Astrocyte of the hippocampus (primary cell): ENCODE measurements around the gene GRAMD4.

ENCODE experiments used
- DNase-seq: peaks from one replicate; pipeline ENCODE4 v3.0.0; 2011; ENCODE audit warnings: low read depth, low spot score

GRAMD4 gene

DNA sequence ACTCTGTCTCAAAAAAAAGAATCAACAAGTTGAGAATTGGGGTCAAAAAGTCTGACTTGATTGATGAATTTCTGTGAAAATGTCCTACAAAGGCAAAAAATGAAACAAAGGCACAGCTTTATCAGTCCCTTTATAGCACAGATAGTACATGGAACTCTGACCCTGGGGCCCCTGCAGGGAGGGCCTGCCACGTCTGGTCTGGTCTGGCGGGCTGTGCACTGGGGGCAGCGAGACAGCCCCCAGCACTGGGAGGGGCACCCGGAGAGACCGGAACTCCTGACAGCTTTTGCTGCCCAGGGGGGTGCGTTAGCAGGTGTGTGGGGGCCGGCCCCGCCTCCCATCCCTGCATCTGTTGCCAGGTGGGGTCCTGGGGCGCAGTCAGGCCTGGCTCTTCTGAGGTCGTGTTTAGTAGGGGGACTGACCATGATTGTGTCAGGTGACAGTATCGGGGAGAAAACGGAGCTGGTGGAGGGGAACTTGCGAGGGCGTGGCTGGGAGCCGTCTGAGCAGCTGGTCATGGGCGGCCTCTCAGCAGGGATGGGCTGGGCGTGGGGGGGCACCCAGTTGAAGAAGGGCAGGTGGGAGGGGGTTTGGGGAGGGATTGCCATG is 51.7 kb downstream of the GRAMD4 start:
- DNase-seq: no peak

DNA sequence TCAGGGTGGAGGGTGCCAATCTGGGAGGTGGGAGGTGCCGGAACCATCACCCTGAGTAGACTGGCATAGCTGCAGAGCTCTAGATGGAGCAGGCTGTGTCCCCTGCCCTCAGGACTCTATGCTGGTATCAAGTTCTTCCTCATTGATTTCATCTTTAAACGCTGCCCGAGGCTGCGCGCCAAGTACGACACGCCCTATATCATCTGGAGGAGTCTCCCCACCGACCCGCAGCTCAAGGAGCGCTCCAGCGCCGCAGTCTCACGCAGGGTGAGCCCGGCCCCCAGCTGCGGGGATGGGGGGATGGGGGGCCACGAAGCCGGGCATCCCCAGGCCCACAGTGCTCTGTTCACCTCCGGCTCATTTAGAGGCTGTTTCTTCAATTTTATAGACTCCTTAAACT is 52.5 kb downstream of the GRAMD4 start:
- DNase-seq: no peak

DNA sequence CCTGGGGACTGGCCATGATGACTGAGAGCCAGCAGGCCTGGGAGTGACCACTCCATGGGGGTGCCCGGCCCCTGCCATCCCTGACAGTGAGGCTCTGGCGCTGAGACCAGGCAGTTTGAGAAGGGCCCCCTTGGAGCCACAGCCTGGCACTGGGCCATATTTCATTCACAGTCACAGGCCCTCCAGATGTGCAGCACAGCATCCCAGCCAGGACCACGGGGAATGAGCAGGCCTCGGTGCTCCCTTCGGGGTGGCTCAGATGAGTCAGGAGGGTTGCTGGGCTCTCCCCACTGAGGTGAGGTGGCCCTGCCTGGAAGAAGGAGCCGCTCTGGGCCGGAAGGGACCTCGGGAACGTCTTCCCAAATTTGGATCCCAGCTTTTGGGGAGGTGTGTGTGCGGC is 53.0 kb downstream of the GRAMD4 start:
- DNase-seq: no peak

- DNase-seq: no peak
These were observed 53.6 kb downstream of the GRAMD4 start for GRCh38 chr22:46673662-46674236.

GRCh38 chr22:46674367-46674781 is 54.2 kb downstream of the GRAMD4 start:
- no peak for DNase-seq

GRCh38 chr22:46674906-46675305 is 54.7 kb downstream of the GRAMD4 start:
- no peak for DNase-seq

DNA sequence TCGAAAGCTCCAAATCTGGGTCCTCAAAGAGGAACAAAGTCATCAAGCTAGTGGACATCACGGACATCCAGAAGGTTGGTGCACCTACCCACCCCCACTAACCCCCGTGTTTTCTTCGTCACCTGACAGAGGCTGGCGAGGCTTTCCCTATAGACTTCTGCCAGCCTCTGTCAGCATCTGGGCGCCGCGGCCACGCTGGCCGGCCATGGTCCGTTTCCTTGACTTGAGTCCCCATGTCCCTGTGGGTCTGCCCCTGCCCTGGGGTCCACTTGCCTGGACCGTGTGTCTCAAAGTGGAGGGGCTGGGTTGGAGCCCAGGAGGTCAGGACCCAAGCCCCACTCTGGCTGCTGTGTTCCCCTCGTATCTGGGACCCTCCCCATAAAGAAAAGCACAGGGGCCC is 55.3 kb downstream of the GRAMD4 start:
- DNase-seq: no peak

- no peak for DNase-seq
These were observed 55.8 kb downstream of the GRAMD4 start for GRCh38 chr22:46675938-46676337.

GRCh38 chr22:46676479-46676878 is 56.3 kb downstream of the GRAMD4 start:
- DNase-seq: no peak

GRCh38 chr22:46676881-46677280 is 56.7 kb downstream of the GRAMD4 start:
- DNase-seq: no peak

GRCh38 chr22:46677323-46678002 is 57.3 kb downstream of the GRAMD4 start:
- DNase-seq: no peak

- no peak for DNase-seq
These were observed 57.9 kb downstream of the GRAMD4 start for GRCh38 chr22:46678003-46678657.

DNA sequence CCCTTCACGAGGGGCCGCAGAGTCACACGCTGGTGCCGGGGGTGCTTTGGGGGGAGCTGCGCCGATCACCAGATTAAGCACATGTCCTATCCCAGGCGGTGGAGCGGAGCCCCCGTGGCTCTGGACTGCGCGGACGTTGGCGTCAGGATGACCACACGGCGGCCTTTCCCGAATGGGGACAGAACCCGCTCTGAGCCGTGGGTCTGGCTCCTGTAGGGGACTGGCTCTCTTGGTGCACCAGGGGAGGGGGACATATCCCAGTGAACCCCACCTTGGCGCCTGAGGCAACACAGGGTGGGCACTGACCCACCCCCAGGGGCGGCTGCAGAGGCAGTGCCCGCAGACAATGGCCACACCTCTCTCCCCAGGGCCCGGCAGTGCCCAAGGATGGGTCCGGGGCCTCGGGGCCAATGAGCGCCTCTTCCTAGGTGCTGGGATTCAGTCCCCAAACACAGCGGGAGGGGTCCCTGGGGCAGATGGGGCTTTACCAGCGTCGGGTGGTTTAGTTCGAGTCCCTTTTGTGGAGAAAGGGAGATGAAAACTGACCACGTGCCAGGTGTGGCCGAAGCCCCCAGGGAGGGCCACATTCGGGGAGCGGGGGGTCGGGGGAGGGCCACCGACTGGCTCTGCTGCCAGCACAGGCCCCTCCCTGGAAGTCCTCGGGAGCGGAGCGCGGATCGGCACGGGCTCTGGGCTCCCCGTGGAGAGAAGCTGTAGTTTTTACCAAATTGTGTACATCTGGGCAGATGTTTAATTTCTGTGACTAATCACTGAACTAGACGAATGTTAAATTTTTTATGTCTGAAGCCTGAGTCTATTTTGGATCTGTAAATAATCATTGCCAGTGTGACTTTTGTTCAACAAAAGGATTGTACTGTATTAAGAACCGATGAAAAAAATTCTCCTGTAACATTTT is 58.9 kb downstream of the GRAMD4 start:
- DNase-seq: no peak

- no peak for DNase-seq
These were observed 59.6 kb downstream of the GRAMD4 start for GRCh38 chr22:46679706-46680269.

DNA sequence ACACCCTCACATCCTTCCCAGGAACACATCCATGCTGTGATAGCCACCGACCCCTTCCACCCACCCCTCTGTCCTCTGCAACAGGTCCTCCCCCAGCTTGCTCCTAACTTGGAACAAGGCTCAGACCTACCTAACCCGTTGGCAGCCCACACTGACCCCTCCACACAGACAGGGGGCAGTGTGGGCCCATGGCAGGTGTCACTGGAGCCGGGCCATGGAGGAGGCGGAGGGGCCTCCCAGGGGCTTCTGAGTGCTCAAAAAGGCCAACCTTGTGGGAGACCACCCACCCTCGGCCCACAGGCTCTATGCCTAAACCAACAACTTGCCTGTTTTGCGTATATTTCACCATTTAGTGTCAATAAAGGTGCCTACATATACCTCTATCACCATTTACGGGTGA is 60.8 kb downstream of the GRAMD4 start:
- DNase-seq: no peak

- DNase-seq: no peak
These were observed 62.0 kb downstream of the GRAMD4 start for GRCh38 chr22:46682011-46682731.

DNA sequence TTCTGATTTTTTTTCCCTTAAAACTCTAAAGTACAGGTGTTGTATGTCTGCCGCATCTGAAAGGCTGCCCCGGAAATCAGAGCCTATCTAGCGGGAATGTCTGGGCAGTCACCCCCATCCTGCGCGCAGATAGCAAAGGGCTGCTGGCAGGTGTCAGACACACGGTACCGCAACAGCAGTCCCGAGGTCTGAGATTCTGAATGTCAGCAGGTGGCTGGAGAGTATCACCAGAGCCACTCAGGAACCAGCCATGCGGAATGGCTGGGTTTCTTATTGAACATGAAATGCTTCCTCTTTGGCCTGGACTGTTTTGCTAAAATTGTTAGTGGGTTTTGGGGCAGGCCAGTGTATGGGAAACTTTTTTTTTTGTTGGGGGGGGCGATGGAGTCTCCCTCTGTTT is 64.5 kb downstream of the GRAMD4 start:
- no peak for DNase-seq

DNA sequence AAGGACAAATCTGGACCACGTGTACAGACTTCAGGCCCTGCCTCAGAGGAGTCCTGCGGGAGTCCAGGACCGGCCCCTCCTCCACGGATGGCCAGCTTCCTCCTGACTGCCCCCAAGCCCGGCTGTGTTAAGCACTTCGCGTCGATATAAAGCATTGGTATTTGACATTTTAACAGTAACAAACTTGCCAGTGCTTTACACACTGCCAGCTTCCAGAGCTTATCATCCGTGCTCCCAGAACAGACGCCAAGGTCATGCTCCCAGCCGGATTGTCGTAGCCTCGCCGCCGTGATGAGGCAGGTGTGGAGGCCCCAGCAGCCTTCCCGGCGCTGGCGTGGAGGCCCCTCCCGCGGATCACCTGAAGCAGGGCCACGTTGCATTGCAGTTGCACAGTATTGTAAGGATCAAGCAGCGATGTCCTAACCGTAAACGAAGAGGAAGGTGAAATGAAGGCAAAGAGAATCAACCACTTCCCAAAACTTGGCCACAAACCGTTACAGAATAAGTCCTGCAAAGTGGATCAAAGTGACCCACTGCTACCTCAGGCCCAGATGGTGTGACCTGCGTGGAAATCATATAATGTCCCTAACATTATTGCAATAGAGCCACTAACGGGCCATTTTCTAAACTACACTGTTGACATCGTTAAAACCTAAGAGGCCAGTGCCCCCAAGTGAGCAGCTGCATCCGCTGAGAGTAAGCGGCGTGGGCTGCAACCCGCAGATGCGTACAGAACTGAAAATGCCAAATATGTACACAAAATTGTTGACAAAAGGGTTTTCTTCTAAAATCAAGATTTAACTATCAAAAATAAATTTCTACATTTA is 66.2 kb downstream of the GRAMD4 start:
- no peak for DNase-seq

DNA sequence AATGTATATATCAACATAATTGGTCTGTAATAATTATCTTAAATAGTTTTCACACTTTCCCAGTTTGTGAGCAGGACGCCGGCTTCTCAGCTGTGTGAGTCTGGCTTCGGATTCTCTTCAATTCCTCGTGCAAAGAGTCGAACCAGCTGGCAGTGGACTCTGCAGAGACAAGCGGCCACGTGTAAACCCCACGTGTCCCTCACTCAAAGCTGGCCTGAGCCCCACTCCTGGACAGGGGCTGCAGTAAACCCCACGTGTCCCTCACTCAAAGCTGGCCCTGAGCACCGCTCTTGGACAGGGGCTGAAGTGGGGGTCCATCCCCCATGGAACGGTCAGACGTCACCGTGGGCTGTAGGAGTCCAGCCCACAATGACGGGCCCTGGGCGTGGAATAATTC is 66.9 kb downstream of the GRAMD4 start:
- DNase-seq: no peak

- DNase-seq: no peak
These were observed 67.3 kb downstream of the GRAMD4 start for GRCh38 chr22:46687460-46687859.
